Stimulated activated CD4-positive, alpha-beta T cell treated with anti-CD3 and anti-CD28 coated beads, Interleukin-2, amount 100 ng/mL, for 24 hours (primary cell): ENCODE data around the gene AAGAB.

Source experiments
- DNase-seq, 2 donors: peaks; one replicate each; pipeline ENCODE4 v3.0.0-alpha.2; 2020

AAGAB gene

DNA sequence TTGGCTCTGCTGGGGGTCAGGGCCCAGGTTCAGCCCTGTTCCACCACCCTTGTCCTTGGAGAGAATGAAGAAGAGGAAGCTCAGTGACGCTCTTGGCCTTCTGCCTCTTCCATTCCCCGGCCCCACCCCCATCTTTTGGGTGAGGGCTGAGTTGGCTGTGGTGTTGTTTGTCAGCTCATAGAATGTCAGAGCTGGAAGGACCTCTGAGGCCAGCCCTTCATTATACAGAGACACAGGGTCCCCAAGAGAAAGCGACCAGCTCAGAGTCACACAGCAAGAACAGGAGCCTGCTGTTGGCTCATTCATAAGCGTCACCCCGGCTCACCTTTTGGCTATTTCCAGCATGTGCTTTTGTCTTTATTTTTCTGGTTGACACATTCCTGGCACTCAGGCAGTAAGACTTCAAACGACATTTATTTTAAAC, 68.2 kb downstream of the AAGAB start:
- DNase-seq, result no peak

DNA sequence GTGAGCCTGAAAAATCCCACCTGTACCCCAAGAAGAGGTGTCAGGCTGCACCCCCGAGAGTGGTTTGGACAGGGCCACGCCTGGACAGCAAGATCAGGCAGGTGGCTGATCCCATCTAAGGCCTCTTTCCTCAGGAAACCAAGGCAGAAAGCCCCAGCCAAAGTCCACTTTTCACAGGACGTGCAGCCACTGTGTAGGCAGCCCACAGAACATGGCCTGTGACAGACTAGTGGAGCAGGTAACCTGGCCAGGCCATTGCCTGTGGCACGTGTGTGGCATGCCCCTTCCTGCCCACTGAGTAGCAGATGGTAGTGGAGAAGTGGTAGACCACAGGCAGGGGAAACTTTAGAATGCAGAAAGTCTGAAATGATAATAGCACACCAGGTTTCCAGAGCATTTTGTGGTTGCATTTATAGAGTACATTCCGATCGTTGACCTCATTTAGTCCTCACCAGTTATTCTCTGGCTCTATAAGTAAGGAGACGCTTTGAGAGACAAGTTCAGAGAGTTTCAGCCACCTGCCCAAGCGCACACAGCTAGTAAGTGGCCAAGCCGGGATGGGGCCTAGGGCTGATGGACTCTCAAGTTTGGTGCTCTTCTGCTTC, 68.7 kb downstream of the AAGAB start:
- no peak for DNase-seq

DNA sequence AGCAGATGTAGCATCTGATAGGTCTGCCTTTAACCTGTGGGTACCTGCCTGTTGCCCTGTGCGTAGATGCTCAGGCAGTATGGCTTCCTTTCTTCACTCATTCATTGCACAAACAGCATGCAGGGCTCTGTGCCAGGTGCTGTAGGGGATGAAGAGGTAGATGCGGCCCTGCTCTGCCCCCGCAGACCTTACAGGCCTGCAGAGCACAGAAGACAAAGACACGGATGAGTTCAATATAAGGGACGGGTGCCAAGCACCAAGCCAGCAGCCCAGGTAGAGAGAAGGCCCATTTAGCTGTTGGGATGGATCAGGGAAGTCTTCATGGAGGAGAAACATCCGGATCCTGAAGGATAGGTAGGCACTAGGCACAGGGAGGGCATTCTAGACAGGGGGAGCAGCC, 69.4 kb downstream of the AAGAB start:
- DNase-seq, result no peak

DNA sequence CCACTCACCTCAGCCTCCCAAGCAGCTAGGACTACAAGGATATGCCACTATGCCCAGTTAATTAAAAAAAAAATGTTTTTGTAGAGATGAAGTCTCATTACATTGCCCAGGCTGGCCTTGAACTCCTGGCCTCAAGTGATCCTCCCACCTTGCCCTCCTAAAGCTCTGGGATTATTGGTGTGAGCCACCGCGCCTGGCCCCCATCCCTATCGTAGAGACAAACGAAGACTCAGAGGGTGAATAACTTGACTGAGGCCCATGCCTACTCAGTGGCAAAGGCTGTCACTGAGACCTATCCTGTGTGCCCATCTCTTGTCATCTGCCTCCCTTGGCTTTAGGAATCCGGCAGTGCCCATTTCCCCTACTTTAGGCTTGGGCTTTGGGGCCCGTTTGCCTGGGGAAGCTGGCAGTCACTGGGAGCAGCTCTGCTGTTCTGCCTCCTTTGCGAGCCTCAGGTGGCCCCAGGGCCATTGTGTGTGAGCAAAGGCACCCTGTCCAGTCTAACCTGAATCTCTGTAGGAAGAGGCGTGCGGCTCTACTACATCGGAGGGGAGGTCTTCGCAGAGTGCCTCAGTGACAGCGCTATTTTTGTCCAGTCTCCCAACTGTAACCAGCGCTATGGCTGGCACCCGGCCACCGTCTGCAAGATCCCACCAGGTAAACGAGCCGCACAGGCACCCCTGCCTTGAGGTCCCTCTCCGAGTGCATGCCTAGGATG, 70.1 kb downstream of the AAGAB start:
- DNase-seq, result no peak

DNA sequence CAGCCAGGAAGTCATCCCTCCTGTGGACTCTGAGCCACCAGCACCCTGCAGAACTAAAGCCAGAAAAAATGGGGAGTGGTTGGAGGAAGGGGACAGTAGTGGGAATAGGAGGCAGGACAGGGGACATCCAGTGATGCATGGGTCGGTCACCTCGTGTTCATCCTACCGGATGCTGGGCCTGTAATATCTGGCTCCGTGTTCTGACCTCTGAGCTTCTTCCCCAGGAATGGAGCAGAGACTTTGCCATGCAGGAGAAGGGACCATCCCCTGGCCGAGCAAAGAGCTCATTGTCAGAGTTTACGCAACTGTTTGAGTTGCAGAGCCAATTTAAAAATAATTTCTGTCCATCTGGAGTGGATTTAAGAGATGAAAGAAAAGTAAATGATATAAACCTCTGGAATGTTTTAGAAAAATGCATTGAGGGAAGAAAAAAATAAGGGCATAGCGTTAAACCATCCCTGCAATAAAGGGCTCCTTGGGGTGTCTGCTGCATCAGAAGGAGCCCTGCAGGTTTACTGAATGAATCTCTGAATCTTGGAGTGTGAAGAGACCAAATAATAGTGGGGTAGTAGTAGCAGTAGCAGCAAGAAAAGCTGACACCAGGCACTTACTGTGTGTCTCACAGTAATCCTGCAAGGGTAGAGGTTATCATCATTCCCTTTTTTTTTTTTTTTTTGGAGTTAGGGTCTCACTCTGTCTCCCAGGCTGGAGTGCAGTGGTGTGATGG, 70.9 kb downstream of the AAGAB start:
- DNase-seq, result no peak

DNA sequence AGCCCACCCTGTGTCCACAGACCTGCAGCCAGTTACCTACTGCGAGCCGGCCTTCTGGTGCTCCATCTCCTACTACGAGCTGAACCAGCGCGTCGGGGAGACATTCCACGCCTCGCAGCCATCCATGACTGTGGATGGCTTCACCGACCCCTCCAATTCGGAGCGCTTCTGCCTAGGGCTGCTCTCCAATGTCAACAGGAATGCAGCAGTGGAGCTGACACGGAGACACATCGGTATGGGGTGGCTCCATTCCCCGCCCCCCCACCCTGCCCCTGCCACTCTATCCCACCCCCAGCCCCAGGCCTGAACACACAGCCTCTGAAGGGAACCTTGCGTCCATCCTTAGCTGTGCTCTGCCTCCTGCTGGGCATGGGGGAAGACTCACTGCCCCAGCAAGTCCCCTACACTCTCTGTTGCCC, 73.2 kb downstream of the AAGAB start:
- DNase-seq, result no peak

DNA sequence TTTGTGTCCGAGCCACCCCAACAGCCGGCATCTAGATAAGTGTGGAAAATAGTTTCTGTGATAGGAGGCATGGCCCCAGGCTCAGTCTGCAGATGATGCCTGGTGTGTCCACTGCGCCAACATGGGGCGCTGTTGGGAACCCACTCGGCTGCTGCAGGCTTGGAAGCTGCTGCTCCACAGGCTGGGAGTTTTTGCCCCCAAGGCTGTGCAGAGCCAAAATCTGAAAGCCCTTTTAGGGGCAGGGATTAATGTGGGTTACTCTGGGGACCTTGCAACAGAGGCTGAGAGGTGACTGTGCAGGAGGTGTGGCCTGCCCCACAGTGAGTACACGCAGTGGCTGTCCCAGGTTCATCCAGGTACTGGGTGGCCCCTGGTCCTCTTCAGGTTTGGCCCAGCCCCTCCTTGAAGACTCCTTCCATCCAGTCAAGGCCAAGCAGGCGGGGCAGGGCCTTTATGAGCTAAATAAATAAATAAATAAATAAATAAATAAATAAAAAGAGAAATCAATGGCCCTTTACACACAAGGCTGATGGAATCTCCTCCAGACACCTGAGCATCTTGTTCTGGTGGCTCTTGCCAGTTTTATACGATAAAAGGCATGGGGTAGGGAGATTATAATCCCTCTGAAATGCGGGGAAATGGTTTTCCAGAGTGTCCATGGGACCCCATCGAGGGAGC, 73.8 kb downstream of the AAGAB start:
- DNase-seq, result no peak

DNA sequence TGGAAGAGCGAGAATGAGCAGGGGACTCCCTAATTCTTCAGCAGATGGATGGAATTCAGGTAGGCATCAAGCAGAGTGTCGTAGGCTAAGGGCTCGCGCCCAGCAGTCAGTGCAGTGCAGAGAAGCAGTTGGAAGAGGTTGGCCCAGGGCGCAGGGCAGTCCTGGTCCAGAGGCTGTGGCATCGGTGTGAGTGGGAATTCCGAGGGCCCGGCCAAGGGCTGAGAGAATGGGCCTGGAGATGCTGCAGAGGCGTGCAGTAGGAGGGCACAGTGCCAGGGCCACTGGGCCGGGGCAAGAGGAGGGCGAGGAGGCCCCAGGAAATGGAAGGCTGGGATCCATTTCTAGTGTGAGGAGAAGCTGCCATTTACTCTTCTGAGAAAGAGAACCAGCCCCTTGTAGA, 74.4 kb downstream of the AAGAB start:
- no peak for DNase-seq

DNA sequence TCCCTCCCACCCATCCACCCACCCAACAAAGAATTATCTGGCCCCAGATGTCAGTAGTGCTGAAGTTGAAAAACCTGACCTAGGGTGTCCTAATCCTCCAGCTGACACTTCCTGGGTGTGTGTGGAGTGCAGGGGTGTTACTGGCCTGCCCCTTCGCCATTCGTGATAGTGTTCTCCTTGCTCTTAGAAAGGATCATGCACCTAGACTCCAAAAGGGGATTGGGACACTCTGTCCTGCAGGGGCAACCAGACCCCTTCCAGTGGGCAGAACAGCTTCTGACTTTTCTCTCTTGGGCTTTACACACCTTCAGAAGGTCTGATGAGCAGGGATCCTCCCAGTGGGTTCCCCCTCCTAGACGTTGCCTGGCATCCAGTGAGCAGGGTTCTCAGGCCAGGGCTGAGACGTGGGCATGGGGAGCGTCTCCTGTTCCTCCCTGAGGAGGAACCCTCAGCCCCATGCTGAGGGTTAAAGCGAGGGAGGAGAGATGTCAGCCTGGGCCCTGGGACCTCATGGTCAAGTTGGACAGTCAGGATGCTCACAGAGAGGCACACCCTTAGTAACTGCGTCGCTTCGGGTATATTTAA, 75.0 kb downstream of the AAGAB start:
- DNase-seq, result no peak

DNA sequence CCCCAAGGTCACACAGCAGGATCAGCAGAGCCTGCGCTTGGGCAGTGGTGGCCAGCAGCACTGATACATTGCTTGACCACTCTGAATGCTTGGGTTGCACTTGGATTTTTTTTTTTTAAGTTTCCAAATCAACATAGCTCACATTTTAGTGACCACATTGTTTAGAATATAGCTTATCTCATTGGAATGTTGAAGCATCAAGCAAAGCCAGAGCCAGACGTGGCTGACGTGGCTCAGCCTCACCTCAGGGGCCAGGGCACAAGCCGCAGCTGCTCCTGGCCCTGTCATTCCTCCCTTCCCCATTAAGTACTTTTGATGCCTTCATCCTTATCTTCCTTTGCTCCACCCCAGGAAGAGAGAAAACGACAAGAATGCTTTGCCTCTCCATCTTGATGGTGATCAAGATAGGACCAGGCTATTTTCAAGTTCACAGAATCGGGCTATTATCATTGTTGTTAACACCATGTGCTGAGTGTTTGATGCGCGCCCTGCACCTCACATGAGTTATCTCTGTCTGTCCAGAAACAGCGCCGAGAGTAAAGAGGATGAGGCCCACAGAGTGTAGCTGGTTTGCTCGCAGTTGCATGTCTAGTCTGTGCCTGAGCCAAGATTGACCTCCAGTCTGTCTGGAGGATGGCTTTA, 75.8 kb downstream of the AAGAB start:
- DNase-seq, result no peak

DNA sequence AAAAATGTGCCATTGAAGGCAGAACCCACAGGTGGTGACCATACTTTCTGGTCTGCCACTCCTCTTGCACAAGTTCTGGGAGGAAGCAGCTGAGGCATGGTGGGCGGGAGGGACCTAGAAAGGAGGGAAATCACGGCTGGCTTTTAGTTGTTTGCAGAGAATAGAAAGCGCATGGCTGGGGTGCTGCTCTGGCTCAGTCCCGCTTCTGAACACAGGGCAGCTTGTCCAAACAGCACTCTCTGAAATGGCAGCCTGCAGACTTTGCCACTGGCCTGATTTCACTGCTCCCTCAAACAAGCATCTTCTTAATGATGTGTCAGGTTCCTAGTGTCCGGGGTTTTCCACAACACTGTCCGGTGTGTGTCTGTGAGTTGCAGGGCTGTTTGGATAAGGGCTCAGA, 76.7 kb downstream of the AAGAB start:
- DNase-seq, result no peak

DNA sequence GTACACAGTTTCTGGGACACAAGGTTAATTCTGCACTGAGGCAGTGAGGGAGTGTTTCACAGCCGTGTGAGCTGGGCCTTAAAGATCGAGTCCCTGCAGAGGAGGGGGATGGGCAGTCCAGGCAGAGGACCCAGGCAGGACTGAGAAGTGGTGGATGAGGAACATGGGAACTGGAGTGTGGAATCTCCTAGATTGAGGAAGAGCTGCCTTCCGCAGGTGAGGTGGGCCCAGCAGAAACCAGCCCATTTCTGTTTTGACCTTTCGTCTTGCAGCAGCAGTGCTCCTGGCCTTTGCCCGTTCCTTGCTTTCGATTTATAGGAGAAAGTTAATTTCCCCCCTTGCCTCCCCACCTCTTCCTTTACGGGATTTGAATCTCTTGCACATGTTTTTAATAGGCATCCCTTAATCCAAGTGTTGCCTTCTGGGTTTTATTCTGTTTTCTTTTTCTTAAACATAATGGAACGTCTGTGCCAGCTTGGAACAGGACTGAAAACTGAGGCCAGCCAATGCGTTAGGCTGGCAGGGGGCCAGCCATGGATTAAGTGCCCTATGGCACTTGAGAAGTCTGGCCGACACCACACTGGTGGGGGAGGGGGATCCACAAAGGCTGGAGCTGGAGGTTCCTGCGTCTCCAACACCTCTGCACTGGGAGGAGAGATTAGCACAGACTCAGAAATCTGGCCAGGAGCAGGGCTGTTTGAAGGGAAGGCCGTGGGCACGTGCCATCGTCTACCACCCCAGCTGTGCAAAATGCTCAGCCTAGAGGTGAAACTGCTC, 78.1 kb downstream of the AAGAB start:
- DNase-seq, result no peak

DNA sequence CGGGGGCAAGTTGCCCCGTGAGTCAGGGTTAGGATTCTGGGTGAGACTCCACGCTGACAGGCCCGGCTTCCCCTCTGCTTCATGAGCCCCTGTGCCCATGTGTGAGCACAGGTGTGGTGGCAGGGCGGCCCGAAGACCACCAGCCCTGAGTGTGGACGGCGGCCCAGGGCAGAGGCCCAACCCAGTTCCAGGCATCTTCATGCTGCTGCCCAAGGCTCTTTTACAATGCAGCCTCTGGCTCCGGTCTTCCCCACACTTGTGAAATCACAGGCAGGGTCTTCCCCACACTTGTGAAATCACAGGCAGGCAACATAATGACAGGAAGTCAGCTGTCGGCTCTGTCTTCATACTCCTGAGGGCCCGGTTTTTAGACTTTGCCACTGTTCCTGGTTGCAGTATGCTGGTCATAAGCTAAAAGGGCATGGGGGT, 78.8 kb downstream of the AAGAB start:
- DNase-seq, result no peak

DNA sequence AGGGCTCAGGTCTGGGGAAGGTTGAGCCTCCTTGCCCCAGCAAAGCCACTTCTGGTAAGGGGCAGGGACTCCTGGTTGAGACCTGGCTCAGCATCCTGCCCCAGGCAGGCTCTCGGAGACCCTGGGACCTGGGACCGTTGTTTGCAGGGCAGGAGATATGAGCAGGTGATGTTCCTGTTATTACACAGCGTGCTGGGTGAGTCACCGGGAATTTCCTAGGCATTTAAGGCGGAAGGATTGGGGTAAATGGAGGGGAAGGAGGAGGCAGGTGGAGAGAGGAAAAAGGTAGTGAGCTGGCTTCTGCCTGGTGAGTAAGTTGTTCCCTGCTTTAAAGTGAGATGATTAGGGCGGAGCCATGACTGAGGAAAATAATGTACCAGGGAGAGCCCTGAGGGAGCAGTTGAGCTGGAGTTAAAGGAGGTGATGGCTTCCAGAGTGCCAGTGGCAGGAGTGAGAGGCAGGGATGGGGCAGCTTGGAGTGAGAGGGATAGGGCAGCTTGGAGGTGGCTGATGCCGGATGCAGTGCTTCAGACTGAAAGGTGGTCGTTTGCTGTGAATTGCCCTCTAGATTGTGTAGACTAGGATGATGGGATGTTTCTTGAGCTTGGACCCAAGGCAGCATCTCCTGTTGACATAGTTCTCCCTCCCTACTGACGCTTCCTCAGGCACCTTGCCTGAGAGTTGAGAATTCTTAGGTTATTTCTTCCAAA, 79.4 kb downstream of the AAGAB start:
- peak; percentile 44 to 50 for DNase-seq

DNA sequence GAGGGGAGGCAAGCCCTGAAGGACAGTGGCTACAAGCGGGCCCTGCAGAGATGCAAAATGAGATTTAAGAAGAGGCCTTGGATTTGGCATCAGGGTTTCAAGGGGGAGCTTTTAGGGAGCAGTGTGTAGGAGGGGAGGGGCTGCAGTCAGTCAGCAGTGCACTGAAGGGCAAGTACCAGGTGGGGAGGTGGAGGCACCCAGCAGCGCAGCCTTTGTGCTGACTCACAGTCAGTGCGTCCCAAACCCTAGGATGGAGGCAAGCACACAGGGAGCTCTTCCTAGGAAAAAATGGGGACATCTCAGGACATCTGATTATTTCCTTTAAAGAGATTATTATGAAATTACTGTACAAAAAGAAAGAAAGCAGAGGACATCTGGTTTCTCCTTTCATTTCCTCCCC, 80.0 kb downstream of the AAGAB start:
- no peak for DNase-seq

DNA sequence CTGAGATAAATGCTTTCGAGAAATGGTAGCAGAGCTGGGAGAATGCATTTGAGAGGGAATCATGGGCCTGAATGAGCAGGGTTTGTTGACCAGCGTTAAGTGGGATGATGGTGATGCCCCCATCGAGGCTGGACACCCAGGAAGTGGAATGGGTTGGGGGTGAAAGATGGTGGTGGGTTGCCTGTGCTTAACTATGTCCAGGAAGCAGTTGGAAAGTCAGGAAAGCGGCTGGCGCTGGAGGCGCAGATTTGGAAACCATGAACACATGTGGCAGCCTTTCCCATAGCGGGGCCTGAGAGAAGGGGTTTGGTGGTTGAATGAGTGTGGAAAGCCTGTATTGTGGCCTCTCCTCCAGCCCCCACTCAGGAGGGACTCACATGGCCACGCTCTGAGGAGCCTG, 80.7 kb downstream of the AAGAB start:
- DNase-seq, result no peak

DNA sequence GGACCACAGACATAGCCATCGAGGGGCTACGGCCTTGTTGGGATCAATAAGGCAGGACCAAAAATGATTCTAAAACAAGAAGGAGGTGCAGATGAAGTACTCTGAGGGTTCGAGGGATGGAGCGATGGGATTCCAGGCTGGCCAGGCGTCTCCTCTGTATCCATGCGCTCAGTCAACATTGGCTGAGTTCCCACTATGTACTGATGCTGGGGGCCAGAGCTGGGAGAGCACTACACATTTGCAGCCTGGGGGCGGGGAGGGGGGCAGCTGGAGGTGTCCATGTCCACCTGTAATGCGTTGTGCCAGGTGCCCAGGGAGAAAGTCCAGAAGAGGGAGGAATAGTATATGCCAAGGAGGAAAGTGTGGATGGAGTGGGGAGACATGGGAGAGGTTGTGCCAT, 81.5 kb downstream of the AAGAB start:
- no peak for DNase-seq

DNA sequence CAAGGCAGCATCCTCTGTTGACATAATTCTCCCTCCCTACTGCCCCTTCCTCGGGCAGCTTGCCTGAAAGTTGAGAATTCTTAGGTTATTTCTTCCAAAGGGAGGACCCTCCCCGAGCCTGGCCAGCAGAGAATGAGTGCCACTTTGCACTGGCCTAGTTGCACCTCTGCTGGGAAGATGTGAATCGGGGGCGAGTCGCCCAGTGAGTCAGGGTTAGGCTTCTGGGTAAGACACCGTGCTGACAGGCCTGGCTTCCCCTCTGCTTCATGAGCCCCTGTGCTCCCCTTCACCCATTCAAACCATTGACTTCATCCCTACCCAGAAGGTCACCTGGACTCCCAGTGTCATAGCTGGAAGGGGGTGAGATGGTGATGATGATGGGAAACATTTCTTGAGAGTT, 82.3 kb downstream of the AAGAB start:
- peak in 1 of 2 donors; percentile 29 for DNase-seq

DNA sequence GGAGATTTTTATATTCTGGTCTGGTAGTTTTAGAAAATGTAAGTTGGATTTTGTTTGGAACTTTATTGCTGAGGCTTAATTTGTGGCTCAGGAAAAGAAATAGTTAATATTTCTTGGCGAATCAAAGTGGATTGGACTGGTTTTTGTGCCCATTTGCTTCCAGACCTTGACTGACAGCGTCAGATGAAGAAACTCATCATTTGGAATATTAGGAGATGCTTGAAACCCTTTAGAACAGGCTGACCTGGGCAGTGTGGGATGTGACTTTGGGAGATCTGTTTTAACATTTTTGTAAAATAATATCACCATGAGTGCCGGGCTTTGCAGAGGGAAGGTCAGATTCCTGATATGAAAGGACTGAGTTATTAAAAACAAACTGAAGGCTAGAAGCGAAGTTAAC, 83.0 kb downstream of the AAGAB start:
- no peak for DNase-seq

DNA sequence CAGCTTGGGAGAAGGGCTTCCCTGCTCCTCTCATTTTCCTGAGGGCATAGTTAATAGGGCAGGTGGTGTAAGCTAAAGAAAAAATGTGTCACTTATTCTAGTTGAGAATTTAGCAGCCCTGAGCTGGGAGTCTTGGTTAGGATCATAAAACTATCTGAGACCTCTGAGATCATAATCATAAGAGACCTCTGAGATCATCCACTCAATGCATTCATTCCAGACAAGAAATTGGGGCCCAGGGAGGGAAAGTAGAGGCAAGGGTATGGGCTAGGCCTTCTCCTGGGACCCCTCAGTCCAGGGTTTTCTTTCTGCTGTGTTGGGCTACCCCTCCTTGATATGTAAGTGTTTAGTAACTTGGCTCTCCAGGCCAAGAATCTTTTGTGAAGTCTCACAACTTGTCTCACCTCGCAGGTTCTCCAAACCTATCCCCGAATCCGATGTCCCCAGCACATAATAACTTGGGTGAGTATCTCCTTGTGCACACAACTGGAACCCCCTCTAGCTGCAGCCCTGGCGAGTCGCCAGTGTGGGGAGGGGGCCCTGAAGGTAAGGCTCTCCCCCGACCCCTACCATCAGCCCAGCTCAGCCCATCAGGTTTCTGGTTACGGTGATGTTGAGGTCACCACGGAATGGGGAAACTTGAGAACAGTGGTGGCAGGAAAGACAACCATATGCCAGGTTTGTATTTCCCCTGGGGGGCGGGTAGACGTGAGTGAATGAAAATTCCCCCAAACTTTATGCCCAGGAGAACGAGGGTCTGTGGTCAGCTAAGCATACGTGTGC, 84.1 kb downstream of the AAGAB start:
- no peak for DNase-seq
